Hematopoietic multipotent progenitor cell (in vitro differentiated cells): ENCODE data around the gene DVL1. TPM values are rescaled to one million over a fixed set of nuclear protein-coding genes. Genes with fewer than 3 reads are reported as not detected.

ENCODE experiments used
- DNase-seq, 3 donors: peaks; one replicate each; pipeline ENCODE4 v3.0.0-alpha.2; 2011 to 2015; ENCODE audit warnings: low read depth in 2 of 3, low spot score in 2 of 3
- total RNA-seq: library from RNA; depleted of rRNA; stranded (reverse); fragments of >200 nt; gene quantifications from one replicate; pipeline ENCODE4 v1.2.3, GENCODE V29; 2012

DVL1 gene
- total RNA-seq, 1 donor: 52.5 TPM

DNA sequence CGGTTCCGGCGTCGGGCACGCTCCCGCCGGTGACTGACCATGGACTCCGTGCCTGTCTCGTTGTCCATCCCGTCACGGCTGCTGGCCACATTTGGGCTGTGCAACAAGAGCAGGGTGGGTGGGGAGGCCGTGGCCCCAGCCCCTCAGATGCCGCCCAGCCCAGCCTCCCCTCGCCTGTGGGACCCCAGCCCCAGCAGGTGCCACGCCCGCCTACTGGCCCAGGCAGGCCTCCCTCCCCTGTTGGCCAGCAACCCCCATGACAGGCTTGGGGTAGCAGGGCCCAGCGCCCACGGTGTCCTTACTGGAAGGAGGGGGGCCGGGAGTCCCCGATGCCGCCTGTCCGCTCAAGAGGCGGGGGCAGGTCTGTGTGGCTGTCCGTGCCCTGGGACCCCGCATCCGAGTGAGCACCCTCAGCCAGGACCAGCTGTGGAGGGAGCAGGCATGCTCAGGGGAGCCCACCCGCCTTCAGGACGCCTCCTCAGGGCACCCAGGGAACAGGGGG, 7.1 kb downstream of the DVL1 start:
- DNase-seq: no peak

DNA sequence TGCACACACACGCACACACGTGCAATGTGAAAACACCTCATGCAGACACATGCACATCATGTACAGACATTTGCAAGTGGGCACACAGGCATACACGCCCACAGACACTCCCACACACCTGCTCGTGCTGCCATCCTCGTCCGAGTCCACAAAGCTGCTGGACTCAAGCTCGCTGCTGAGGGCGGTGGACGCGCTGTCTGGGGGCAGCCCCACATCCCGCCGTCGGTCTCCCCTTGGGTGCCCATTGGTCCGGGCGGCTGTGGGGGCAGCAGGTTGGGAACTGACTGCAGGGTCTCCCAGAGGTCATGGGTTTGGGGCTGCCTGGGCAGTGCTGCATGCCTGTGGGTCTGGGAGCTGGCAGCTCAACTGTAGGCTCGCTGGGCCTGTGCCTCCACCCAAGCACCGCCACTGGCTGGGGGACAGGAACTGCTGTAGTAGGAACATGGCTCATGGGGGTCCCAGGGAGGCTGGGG, 7.6 kb downstream of the DVL1 start:
- DNase-seq: no peak

DNA sequence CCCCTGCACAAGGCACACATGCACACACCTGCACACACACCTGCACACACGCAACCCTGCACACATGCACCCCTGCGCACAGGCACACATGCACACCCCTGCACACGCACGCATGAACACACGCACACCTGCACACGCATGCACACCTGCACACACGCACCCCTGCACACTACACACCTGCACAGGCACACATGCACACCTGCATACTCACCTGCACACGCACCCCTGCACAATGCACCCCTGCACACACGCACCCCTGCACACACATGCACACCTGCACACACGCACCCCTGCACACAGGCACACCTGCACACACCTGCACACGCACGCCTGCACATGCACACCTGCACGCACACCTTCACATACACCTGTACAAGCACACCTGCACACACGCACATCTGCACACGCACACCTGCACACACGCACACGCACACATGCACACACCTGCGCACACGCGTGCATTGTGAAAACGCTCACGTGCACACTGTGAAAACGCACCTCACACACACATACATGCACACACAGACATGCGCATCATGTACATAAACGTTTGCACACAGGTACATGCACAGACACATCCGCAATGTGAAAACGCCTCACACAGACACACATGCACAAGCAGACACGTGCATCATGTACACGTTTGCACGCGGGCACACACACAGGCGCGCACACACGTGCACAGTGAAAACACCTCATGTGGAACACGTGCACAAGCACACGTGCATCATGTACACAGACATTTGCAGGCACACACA, 8.2 kb downstream of the DVL1 start:
- DNase-seq: no peak

DNA sequence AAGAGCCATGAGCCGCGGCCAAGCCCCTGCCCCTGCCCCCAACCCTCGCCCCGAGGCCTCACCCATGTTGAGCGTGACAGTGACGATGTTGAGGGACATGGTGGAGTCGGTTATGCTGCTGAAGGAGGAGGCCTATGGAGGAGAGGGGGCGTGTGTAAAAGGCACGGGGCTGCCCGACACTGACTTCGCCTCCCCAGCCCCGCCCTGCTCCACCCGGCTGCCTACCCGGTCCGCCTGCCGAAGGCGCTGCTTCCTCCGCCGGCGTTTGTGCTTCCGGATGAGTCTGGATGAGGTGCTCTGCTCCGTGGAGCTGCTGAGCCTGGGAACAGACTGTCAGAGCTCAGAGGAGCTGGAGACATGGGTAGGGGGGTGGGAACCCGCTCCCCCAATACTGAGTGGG, 9.0 kb downstream of the DVL1 start:
- no peak for DNase-seq

DNA sequence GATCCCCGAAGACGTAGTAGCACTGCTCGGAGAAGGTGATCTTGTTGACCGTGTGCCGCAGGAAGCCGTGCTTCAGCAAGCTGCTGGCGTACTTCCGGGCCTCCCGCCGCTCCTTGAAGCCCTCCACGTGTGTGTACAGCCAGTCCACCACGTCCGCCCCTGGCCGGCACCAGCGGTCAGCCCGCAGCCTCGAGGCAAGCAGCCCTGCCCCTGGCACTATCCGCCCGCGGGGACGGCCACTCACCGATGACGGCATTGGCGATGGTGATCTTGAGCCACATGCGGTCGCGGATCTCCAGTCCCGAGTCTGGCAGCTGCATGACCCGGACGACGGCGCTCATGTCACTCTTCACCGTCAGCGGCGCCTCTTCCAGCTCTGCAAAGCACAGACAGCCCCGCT, 10.9 kb downstream of the DVL1 start:
- no peak for DNase-seq

DNA sequence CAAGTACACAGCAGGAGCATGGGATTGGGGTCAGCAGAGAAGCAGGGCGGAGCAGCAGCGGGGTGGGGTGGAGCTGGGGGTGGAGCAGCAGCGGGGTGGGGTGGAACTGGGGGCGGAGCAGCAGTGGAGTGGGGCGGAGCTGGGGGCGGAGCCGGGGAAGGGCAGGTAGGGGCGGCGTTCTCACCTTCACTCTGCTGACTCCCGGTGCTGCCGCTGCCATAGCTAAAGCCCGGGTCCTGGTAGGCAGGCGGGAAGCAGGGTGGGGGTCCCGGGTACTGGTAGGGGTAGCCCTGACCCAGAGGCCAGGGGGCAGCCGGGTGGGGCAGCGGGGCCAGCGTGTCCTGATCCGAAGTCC, 11.4 kb downstream of the DVL1 start:
- DNase-seq: no peak

DNA sequence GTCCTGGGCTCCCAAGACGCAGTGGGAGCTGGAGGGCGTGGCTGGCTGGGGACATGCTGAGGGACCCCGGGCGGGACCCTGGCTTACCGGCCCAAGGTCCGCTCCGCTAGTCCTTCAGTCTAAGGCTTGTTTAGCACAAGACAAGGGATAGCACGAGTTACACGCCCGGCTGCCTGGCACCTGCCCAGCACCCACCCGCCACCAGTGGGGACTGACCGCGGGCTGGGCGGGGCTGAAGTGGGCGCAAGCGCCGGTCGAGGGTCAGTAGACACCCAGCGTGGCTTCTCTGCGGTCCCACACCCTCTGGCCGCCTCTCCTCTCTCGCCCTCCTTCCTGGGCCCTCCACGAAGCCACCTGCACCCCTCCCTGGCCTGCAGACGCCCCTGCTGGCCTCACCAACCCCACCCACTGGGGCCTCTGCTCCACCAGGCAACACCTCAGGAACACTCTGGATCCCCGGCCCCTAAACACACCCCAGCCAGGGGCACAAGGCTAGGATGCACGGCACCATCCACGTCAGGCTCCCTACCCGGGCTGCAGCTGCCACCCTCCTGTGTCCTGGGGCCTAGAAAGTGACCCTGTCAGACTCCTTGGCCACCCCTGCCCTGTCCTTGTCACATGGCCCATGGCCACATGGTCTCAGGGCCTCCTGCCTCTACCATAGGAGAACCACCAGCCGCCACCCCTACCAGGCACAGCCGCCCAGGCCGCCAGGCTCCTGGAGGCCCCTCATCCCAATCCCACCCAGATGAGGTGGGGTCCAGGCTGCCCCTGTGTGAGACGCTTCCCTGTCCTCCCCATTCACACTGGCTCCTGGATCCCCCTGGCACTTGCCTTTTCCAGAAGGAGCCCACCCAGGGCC, 12.1 kb downstream of the DVL1 start:
- no peak for DNase-seq

DNA sequence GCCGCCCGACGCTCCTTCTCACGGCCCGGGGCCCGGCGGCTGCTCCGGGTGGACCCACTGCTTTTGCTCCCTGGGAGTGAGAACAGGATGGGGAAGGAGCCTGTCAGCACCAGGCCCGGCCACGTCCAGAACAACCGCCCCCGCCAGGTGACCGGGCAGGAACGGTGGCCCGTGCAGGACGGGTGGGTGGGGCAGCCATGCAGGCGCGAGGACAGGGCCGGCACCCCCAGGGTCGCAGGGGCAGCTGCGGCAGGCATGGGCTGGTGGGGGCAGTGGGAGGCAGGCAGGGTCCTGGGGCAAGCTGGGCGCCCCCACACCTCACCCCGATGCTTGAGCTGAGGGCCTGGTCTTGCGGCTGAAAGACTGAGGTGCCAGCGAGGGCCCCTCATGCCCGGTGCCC, 12.8 kb downstream of the DVL1 start:
- DNase-seq: no peak

DNA sequence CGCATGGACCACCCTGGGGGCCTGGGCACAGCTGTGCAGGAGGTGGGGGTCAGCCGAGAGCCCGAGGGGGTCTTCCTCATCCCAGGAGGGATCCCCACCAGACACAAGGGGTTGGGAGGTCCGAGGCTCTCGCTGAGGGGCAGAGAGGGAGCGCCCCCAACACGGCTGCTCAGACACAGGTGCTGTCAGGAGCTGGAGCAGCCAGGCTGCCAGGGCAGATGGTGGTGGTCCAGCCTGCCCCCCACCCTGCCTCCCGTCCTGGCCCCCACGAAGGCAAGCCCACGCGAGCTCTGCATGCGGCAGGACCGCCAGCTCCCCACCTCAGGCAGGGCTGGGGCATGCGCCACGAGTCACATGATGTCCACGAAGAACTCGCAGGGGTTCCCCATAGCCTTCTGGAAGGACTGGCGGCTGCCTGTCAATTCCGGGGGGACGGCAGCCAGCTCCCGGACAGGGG, 13.4 kb downstream of the DVL1 start:
- no peak for DNase-seq

DNA sequence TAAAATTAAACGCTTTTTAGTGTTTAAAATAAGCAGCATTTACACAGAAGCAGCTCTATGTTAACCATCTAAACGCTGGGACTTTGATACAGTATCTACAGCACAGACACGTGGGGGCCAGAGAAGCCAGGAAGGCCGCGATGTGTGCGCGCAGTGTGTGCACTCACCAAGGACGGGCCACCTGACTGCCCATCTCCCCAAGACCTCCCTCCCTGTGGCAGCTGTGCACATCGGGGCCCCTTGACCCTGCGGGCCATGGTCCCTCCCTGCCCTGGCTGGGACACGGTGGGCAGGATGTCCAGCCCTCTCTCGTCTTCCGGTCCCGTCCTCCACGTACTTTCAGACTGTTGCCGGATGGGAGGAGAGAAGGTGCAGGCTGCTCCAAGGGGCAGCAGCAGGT, 13.9 kb downstream of the DVL1 start:
- DNase-seq: no peak

DNA sequence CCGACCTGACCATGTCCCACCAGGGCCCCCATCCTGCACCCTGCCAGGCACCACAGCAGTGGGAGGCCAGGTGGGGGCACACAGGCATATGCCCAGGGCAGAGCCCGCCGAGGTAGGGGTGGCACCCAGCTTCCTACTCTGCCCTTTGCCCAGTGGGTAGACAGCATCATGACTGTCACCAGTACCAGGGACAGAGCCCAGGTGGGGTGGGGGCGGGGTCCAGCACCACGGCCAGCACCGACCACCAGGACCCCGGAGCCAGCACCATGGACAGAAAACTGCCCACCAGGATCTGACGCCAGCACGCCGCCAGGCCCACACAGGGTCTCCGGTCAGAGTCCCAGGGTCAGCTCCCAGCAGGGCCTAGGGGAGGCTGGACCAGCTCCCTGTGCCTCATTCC, 14.4 kb downstream of the DVL1 start:
- DNase-seq: no peak

DNA sequence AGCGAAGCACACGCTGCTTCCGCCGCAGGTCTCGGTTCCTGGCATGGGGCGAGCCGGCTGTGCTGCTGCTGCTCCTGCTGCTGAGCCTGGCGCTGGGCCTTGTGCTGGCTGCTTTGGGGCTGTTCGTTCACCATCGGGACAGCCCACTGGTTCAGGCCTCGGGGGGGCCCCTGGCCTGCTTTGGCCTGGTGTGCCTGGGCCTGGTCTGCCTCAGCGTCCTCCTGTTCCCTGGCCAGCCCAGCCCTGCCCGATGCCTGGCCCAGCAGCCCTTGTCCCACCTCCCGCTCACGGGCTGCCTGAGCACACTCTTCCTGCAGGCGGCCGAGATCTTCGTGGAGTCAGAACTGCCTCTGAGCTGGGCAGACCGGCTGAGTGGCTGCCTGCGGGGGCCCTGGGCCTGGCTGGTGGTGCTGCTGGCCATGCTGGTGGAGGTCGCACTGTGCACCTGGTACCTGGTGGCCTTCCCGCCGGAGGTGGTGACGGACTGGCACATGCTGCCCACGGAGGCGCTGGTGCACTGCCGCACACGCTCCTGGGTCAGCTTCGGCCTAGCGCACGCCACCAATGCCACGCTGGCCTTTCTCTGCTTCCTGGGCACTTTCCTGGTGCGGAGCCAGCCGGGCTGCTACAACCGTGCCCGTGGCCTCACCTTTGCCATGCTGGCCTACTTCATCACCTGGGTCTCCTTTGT, 15.5 kb downstream of the DVL1 start:
- no peak for DNase-seq

DNA sequence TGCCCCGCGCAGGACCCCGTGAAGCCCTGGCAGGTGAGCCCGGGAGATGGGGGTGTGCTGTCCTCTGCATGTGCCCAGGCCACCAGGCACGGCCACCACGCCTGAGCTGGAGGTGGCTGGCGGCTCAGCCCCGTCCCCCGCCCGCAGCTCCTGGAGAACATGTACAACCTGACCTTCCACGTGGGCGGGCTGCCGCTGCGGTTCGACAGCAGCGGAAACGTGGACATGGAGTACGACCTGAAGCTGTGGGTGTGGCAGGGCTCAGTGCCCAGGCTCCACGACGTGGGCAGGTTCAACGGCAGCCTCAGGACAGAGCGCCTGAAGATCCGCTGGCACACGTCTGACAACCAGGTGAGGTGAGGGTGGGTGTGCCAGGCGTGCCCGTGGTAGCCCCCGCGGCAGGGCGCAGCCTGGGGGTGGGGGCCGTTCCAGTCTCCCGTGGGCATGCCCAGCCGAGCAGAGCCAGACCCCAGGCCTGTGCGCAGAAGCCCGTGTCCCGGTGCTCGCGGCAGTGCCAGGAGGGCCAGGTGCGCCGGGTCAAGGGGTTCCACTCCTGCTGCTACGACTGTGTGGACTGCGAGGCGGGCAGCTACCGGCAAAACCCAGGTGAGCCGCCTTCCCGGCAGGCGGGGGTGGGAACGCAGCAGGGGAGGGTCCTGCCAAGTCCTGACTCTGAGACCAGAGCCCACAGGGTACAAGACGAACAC, 16.3 kb downstream of the DVL1 start:
- no peak for DNase-seq

DNA sequence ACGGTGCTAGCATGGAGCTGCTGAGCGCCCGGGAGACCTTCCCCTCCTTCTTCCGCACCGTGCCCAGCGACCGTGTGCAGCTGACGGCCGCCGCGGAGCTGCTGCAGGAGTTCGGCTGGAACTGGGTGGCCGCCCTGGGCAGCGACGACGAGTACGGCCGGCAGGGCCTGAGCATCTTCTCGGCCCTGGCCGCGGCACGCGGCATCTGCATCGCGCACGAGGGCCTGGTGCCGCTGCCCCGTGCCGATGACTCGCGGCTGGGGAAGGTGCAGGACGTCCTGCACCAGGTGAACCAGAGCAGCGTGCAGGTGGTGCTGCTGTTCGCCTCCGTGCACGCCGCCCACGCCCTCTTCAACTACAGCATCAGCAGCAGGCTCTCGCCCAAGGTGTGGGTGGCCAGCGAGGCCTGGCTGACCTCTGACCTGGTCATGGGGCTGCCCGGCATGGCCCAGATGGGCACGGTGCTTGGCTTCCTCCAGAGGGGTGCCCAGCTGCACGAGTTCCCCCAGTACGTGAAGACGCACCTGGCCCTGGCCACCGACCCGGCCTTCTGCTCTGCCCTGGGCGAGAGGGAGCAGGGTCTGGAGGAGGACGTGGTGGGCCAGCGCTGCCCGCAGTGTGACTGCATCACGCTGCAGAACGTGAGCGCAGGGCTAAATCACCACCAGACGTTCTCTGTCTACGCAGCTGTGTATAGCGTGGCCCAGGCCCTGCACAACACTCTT, 17.0 kb downstream of the DVL1 start:
- no peak for DNase-seq

DNA sequence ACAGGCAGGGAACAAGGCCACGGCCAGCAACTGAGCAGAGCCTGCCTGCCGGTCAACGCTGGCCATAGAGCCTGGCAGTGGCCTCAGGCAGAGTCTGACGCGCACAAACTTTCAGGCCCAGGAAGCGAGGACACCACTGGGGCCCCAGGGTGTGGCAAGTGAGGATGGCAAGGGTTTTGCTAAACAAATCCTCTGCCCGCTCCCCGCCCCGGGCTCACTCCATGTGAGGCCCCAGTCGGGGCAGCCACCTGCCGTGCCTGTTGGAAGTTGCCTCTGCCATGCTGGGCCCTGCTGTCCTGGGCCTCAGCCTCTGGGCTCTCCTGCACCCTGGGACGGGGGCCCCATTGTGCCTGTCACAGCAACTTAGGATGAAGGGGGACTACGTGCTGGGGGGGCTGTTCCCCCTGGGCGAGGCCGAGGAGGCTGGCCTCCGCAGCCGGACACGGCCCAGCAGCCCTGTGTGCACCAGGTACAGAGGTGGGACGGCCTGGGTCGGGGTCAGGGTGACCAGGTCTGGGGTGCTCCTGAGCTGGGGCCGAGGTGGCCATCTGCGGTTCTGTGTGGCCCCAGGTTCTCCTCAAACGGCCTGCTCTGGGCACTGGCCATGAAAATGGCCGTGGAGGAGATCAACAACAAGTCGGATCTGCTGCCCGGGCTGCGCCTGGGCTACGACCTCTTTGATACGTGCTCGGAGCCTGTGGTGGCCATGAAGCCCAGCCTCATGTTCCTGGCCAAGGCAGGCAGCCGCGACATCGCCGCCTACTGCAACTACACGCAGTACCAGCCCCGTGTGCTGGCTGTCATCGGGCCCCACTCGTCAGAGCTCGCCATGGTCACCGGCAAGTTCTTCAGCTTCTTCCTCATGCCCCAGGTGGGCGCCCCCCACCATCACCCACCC, 17.9 kb downstream of the DVL1 start, which contains the start of gene TAS1R3:
TAS1R3 (plus strand) TSS at position 213 of the 898 bp plus-strand sequence; CDS start at position 279, 66 bp downstream.
- no peak for DNase-seq

DNA sequence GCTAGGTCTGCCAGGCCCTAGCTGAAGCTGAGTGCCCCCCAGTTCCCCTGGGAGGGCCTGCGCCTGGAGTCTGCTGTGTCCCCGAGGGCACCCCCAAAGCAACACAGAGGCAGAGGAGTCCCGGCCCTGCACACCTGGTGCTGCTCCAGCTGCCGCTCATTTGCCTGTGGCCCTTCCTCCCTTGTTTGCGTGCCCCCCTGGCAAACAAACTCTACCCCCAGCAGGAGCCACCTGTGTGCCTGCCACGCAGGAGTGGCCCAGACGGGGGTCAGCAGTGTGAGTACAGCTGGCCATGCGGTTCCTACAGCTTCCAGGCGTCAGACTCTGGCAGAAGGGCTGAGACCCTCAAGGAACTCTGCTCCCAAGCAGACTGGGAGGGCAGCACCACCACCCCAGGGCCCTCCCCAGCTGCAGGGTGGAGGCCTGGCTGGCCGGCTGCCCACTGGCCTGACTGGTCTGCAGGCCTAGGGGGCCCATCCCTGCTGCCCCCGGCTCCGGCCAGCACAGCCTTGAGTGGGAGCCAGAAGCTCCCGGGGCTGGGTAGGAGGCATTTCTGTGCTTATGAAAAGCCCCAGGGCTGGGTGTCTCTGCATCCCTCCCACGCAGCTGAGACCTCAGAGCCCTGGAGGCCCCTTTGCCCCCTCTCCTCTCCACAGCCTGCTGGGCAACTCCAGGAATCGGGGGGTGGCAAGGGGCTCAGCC, 18.7 kb downstream of the DVL1 start:
- DNase-seq: no peak

DNA sequence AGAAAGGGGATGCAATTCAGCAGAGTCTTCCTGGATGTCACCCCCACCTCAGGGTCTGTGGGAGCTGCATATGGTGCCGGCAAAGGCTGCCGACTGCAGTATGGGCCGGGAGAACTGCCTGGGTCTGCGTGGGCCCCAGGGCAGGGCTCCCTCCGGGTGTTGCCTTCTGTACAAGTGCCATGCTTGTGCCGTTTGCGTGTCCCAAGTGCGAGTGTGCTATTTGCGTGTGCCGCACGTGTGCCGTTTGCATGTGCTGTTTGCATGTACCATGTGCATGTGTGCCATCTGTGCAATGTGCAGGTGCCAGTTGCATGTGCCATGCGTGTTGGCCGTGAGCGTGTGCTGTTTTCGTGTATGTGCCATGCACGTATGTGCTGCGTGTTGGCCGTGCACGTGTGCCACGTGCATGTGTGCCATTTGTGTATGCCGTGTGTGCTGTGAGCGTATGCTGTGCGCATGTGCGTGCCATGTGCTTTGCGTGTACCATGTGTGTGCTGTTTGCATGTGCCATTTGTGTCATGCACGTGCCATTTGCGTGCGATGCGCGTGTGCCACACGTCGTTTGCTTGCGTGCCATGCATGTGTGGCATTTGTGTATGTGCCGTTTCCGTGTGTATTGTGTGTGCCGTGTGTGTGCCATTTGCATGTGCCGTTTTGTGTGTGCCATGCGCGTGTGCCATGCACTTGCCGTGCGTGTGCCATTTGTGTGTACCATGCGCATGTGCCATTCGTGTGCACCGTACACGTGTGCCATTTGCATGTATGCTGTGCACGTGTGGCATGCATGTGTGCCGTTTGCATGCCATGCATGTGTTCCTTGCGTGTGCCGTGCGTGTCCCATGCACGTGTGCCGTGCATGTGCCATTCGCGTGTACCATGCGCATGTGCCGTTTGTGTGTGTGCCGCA, 19.7 kb downstream of the DVL1 start:
- no peak for DNase-seq
